ENCODE results near the gene UBL4B. TPM values are rescaled to one million over a fixed set of nuclear protein-coding genes. Genes with fewer than 3 reads are reported as not detected.
"Not testable (repeated sequence)": the region's sequence is repeated elsewhere in the genome, so short reads cannot be mapped to it uniquely, and the experiment has no call there.

UBL4B gene
- total and polyA plus RNA-seq, 7 donors, result 0.06 to 0.20 (median 0.19) TPM; not detected in 4

DNA sequence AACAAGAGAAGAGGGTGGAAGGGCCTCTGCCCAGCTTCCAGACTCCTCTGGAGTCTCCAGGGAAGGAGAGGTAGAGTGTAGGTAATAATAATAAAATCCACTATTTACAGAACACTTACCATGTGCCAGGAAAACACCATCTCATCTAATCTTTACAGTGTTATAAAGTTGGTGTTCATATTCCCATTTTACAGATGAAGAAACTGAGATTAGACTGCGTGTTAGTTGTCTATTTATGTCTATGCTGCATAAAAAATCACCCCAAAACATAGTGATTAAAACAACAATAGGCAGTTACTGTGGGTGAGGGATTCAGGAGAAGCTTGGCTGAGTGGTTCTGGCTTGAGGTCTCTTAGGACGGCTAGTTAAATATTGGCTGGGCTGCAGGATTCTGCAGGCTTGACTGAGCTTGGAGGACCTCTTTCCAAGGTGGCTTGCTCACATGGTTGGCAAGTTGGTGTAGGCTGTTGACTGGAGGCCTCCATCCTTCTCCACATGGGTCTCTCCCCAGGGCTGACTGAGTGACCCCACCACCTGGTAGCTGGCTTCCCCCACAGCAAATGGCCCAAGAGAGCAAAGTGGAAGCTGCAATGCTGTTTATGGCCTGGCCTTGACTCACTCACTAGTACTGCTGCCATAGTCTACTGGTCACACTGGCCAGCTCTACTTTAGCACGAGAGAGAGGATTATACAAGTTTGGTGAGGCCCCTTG lies 35.3 kb upstream of the UBL4B start:
- Histone ChIP-seq H3K27me3 (ENCODE audit: insufficient read depth in 3 of 3, low read length in 2 of 3) (peaks cover 0 to 10% (median 5%) of the 10 kb centered on the region in 3 donors), H3K9me3 (no peaks in the 10 kb centered on the region), H3K4me3 (no peak overlapping the region), H3K4me1 (no peaks in the 10 kb centered on the region), H3K36me3 (ENCODE audit: insufficient read depth in 1 of 2, low read depth in 1 of 2) (no peaks in the 10 kb centered on the region), H3K27ac (no peak overlapping the region)
- DNase-seq (peak in 1 of 2 donors; percentile 31), ATAC-seq (no peak)
- intact Hi-C loops (cut with DNase I), result no loop called here
- 75 to 84% (median 80%) methylated on average over 3 of the region's 3 CpGs for WGBS, 3 donors
- TF ChIP-seq, protein P1, sequence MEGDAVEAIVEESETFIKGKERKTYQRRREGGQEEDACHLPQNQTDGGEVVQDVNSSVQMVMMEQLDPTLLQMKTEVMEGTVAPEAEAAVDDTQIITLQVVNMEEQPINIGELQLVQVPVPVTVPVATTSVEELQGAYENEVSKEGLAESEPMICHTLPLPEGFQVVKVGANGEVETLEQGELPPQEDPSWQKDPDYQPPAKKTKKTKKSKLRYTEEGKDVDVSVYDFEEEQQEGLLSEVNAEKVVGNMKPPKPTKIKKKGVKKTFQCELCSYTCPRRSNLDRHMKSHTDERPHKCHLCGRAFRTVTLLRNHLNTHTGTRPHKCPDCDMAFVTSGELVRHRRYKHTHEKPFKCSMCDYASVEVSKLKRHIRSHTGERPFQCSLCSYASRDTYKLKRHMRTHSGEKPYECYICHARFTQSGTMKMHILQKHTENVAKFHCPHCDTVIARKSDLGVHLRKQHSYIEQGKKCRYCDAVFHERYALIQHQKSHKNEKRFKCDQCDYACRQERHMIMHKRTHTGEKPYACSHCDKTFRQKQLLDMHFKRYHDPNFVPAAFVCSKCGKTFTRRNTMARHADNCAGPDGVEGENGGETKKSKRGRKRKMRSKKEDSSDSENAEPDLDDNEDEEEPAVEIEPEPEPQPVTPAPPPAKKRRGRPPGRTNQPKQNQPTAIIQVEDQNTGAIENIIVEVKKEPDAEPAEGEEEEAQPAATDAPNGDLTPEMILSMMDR (IDR thresholded peaks at IDR 0.05), result no peak

DNA sequence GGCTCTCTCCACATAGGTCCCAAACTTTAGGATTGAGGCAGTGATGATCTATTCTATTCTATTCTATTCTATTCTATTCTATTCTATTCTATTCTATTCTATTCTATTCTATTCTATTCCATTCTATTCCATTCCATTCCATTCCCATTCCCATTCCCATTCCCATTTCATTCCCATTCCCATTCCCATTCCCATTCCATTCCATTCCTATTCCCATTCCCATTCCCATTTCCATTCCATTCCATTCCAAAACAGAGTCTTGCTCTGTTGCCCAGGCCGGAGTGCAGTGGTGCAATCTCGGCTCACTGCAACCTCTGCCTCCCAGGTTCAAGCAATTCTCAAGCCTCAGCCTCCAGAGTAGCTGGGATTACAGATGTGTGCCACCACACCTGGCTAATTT lies 32.2 kb upstream of the UBL4B start:
- H3K27ac ChIP-seq; H3K4me1 ChIP-seq; H3K36me3 ChIP-seq (ENCODE audit: insufficient read depth in 1 of 2, low read depth in 1 of 2); H3K4me3 ChIP-seq; ATAC-seq; intact Hi-C loops (cut with DNase I); H3K9me3 ChIP-seq; DNase-seq: not testable (repeated sequence)
- 98 to 99% (median 98%) methylated on average over 2 of the region's 2 CpGs for WGBS, 3 donors
- peaks cover 2 to 27% (median 13%) of the 10 kb centered on the region in 3 donors for H3K27me3 ChIP-seq (ENCODE audit: insufficient read depth in 3 of 3, low read length in 2 of 3)

DNA sequence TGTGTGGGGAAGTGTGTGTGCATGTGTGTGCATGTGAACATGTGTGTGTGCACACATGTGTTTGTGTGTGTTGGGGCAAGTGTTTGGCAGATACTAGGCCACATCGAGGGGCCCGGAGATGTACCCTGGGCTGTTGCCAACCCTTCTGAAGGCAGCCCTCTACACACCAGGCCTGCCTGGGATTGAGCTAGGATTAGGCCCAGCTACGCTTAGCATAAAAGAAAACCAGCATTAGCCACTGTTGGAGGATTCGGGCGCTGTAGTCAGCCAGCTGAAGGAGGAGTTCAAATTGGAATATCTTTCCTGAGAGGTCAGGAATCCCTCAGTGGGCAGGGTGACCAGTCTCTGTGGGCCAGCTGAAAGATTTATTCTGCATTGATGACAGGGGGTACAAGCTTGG lies 31.2 kb upstream of the UBL4B start:
- Histone ChIP-seq H3K4me3 (no peak overlapping the region), H3K27me3 (ENCODE audit: insufficient read depth in 3 of 3, low read length in 2 of 3) (peaks cover 2 to 37% (median 15%) of the 10 kb centered on the region in 3 donors), H3K36me3 (ENCODE audit: insufficient read depth in 1 of 2, low read depth in 1 of 2) (no peaks in the 10 kb centered on the region), H3K27ac (no peak overlapping the region), H3K9me3 (no peaks in the 10 kb centered on the region), H3K4me1 (peaks cover 6% of the 10 kb centered on the region)
- ATAC-seq (no peak), DNase-seq (peak in 1 of 2 donors; percentile 14)
- intact Hi-C loops (cut with DNase I), result no loop called here
- WGBS, 3 donors, result 69 to 78% (median 72%) methylated on average over 5 of the region's 5 CpGs
- TF ChIP-seq, protein P1 (IDR thresholded peaks at IDR 0.05), result no peak

DNA sequence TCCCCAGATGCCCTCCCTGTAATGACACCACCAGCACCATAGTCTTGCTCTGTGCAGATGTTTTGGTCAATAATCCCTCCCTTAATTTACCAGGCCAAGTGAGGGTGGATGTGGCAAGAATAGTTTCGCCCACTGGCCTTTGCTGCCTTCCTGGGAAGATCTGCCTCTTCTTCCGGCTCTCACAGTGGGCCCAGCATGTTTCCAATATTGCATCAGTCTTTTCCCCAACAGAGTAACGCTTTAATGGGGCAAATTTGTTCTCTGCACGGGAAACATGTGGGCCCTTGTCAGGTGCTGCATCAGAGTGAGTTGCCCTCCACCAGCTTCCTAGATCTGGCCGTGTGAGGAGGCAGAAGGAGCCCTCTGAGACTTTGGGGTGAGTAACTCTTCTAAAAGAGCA lies 29.8 kb upstream of the UBL4B start:
- Histone ChIP-seq H3K4me1 (peaks cover 6% of the 10 kb centered on the region), H3K27ac (no peak overlapping the region), H3K36me3 (ENCODE audit: insufficient read depth in 1 of 2, low read depth in 1 of 2) (no peaks in the 10 kb centered on the region), H3K4me3 (no peak overlapping the region), H3K9me3 (no peaks in the 10 kb centered on the region), H3K27me3 (ENCODE audit: insufficient read depth in 3 of 3, low read length in 2 of 3) (peaks cover 2 to 49% (median 15%) of the 10 kb centered on the region in 3 donors)
- no peak for ATAC-seq
- intact Hi-C loops (cut with DNase I), result no loop called here
- peak in 1 of 2 donors; percentile 0 for DNase-seq
- 78 to 90% (median 89%) methylated on average over 5 of the region's 5 CpGs for WGBS, 3 donors
- TF ChIP-seq, protein P1 (IDR thresholded peaks at IDR 0.05), result no peak

DNA sequence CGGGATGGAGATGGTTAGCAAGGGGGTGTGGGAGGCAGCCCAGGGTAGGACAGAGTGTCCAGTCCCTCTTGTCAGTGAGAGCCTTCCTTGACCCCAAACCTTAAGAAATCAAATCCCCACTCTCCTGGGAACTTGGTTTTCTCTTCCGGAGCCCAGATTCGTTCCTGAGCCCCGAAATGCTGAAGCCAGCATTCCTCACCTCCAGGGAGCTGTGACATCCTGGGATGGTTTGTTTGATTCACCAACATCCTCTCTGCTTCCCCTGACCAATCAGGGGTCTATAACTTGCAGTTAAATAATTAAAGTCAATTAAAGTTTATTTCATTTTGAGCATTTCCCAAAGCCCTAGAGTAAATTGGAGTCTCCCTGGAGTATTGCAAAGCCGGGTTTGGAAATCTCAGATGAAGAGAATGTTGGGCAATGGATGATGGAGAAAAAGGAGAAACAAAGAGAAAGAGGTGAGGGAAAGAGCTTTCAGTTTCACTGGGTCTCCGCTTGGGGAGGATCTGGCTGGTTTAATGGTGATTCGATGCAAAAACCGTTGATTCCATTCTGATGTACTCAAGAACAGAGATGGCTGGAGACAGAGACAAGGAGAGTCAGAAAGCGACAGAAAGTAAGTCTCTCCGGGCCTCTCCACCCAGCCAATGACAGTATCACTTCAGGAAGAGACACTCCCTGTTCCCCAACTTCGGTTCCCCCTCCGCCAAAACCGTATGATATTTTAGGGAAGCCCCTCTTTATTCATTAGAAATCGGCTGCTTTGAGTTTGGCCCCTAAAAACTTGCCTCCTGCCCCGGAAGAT lies 29.0 kb upstream of the UBL4B start:
- DNase-seq, result peak in 1 of 2 donors; percentile 8
- 45 to 49% (median 47%) methylated on average over 15 of the region's 15 CpGs for WGBS, 3 donors
- peaks cover 2 to 56% (median 15%) of the 10 kb centered on the region in 3 donors for H3K27me3 ChIP-seq (ENCODE audit: insufficient read depth in 3 of 3, low read length in 2 of 3)
- no peak for ATAC-seq
- no peak overlapping the region for H3K27ac ChIP-seq
- H3K36me3 ChIP-seq (ENCODE audit: insufficient read depth in 1 of 2, low read depth in 1 of 2), result no peaks in the 10 kb centered on the region
- no peaks in the 10 kb centered on the region for H3K9me3 ChIP-seq
- TF ChIP-seq, protein P1 (IDR thresholded peaks at IDR 0.05), result no peak
- peak overlapping the region; percentile 78 for H3K4me3 ChIP-seq
- H3K4me1 ChIP-seq, result peaks cover 6% of the 10 kb centered on the region
- intact Hi-C loops (cut with DNase I), result no loop called here
